H1 (cell line): ENCODE measurements around the gene LBP. TPM values are rescaled to one million over a fixed set of nuclear protein-coding genes. Genes with fewer than 3 reads are reported as not detected.

Experiments
- CTCF ChIA-PET: fragments of 300-600 bp; sonication (Branson Sonifier 250); formaldehyde crosslinking; loops from one replicate; lab custom pipeline; 2021; ENCODE audit not compliant: partially characterized antibody; lab: Charles Lee
- POLR2A ChIA-PET: fragments of 300-600 bp; sonication (Branson Sonifier 250); formaldehyde crosslinking; loops from one replicate; lab custom pipeline; 2021; ENCODE audit warnings: inconsistent platforms; ENCODE audit not compliant: partially characterized antibody; lab: Charles Lee
- DNase-seq, 2 experiments: peaks; one replicate each; pipeline versions ENCODE4 v3.0.0 to v3.0.0-alpha.2; 2010 to 2022; ENCODE audit warnings: low spot score in 2 of 2, low read depth in 1 of 2, mixed read lengths in 1 of 2
- FAIRE-seq: peaks from 2 replicates; lab custom pipeline; 2011; peaks lifted over from hg19 to GRCh38; lab: Jason Lieb, UNC
- H2AFZ ChIP-seq: 2 replicates; pipeline ENCODE4 v1.8.1; 2012; ENCODE audit warnings: low read length, inconsistent platforms
- H2AK5ac ChIP-seq: 2 replicates; pipeline ENCODE4 v1.6.1; 2013; ENCODE audit warnings: low read depth, low read length
- H2BK120ac ChIP-seq: replicated peaks from 2 replicates; pipeline ENCODE3; 2013; ENCODE audit warnings: low read depth, low read length, inconsistent platforms
- H2BK12ac ChIP-seq: 2 replicates; pipeline ENCODE4 v1.6.1; 2013; ENCODE audit warnings: low read depth, low read length
- H2BK15ac ChIP-seq: 2 replicates; pipeline ENCODE4 v1.6.1; 2013; ENCODE audit warnings: low read length
- H2BK20ac ChIP-seq: 2 replicates; pipeline ENCODE4 v1.6.1; 2013; ENCODE audit warnings: low read length
- H2BK5ac ChIP-seq: 2 replicates; pipeline ENCODE4 v1.6.1; 2013; ENCODE audit warnings: low read depth, low read length
- H3K14ac ChIP-seq: 2 replicates; pipeline ENCODE4 v1.6.1; 2013; ENCODE audit warnings: inconsistent platforms; ENCODE audit not compliant: insufficient read length
- H3K18ac ChIP-seq: 2 replicates; pipeline ENCODE4 v1.6.1; 2013; ENCODE audit warnings: low read length; ENCODE audit errors: extremely low read depth
- H3K23ac ChIP-seq: 2 replicates; pipeline ENCODE4 v1.6.1; 2013; ENCODE audit warnings: inconsistent platforms; ENCODE audit not compliant: insufficient read length
- H3K23me2 ChIP-seq: 2 replicates; pipeline ENCODE4 v1.6.1; 2013; ENCODE audit warnings: low read depth, low read length
- H3K27ac ChIP-seq: 2 replicates; pipeline ENCODE4 v1.6.1; 2011; ENCODE audit warnings: low read depth, low read length, inconsistent platforms
- H3K27me3 ChIP-seq, 4 experiments: replicated peaks in 1 of 4; 1 replicate in 1 of 4; 2 replicates in 3 of 4; pipeline versions ENCODE4 v1.6.1 to v1.8.1; 2011 to 2013; ENCODE audit warnings: low read length in 3 of 4, mild to moderate bottlenecking in 3 of 4, inconsistent platforms in 2 of 4, mixed read lengths in 2 of 4, moderate library complexity in 1 of 4; ENCODE audit not compliant: control insufficient read depth in 3 of 4, insufficient read depth in 3 of 4; ENCODE audit errors: extremely low read depth in 1 of 4
- H3K36me3 ChIP-seq, 4 experiments: 2 replicates each; pipeline versions ENCODE4 v1.6.1 to v1.8.1; 2011 to 2013; ENCODE audit warnings: mild to moderate bottlenecking in 4 of 4, low read length in 3 of 4, moderate library complexity in 2 of 4, control low read depth in 1 of 4, inconsistent platforms in 1 of 4; ENCODE audit not compliant: insufficient read depth in 4 of 4, control insufficient read depth in 2 of 4
- H3K4ac ChIP-seq: replicated peaks from 2 replicates; pipeline ENCODE3; 2013; ENCODE audit warnings: low read length, low read depth, mixed read lengths, inconsistent platforms; ENCODE audit not compliant: insufficient read length
- H3K4me1 ChIP-seq, 4 experiments: replicated peaks in 1 of 4; 1 replicate in 1 of 4; 2 replicates in 3 of 4; pipeline versions ENCODE4 v1.6.1 to v1.8.1; 2011 to 2013; ENCODE audit warnings: low read length in 3 of 4, inconsistent platforms in 2 of 4, mixed read lengths in 1 of 4; ENCODE audit not compliant: insufficient read depth in 4 of 4, control insufficient read depth in 3 of 4
- H3K4me2 ChIP-seq, 2 experiments: 2 replicates each; pipeline versions ENCODE4 v1.6.1 to v1.8.1; 2011 to 2013; ENCODE audit warnings: low read depth in 2 of 2, low read length in 2 of 2, control low read depth in 1 of 2, inconsistent platforms in 1 of 2, mild to moderate bottlenecking in 1 of 2; ENCODE audit not compliant: insufficient read depth in 1 of 2
- H3K4me3 ChIP-seq, 4 experiments: fragments of 200-600, 300-600 bp in 1 of 4; sonication (generic), shearing (Covaris generic), sonication (Bioruptor Twin) in 1 of 4; 2 replicates each; pipeline versions ENCODE4 v1.5.1 to v1.8.1; 2011 to 2016; ENCODE audit warnings: low read length in 4 of 4, low read depth in 3 of 4, control low read depth in 2 of 4, inconsistent platforms in 2 of 4, mild to moderate bottlenecking in 2 of 4, mixed read lengths in 1 of 4, moderate library complexity in 1 of 4; ENCODE audit not compliant: insufficient read depth in 2 of 4; ENCODE audit errors: extremely low read depth in 1 of 4
- H3K56ac ChIP-seq: replicated peaks from 2 replicates; pipeline ENCODE3; 2013; ENCODE audit warnings: low read depth, mild to moderate bottlenecking, mixed read lengths, low read length, inconsistent platforms; ENCODE audit not compliant: insufficient read length
- H3K79me1 ChIP-seq: 2 replicates; pipeline ENCODE4 v1.6.1; 2013; ENCODE audit warnings: low read depth, low read length, control low read depth
- H3K79me2 ChIP-seq, 2 experiments: 2 replicates each; pipeline versions ENCODE4 v1.6.1 to v1.8.1; 2012 to 2013; ENCODE audit warnings: low read length in 2 of 2, mild to moderate bottlenecking in 2 of 2, inconsistent platforms in 1 of 2; ENCODE audit not compliant: insufficient read depth in 2 of 2, control insufficient read depth in 1 of 2
- H3K9ac ChIP-seq, 4 experiments: replicated peaks in 1 of 4; 1 replicate in 1 of 4; 2 replicates in 3 of 4; pipeline versions ENCODE4 v1.6.1 to v1.8.1; 2011 to 2013; ENCODE audit warnings: low read depth in 3 of 4, low read length in 3 of 4, control low read depth in 2 of 4, mild to moderate bottlenecking in 2 of 4, moderate library complexity in 2 of 4, inconsistent platforms in 1 of 4; ENCODE audit errors: extremely low read depth in 1 of 4
- H3K9me3 ChIP-seq, 2 experiments: 2 replicates each; pipeline versions ENCODE4 v1.6.1 to v1.8.1; 2012 to 2013; ENCODE audit warnings: mild to moderate bottlenecking in 2 of 2, moderate library complexity in 2 of 2, control low read depth in 1 of 2, inconsistent platforms in 1 of 2, low read depth in 1 of 2, low read length in 1 of 2, mixed read lengths in 1 of 2; ENCODE audit not compliant: insufficient read depth in 2 of 2
- H4K20me1 ChIP-seq, 2 experiments: replicated peaks in 1 of 2; 2 replicates each; pipeline versions ENCODE3 to v1.8.1; 2011 to 2013; ENCODE audit warnings: inconsistent platforms in 2 of 2, low read length in 2 of 2, mild to moderate bottlenecking in 1 of 2; ENCODE audit not compliant: insufficient read depth in 2 of 2, control insufficient read depth in 1 of 2
- H4K5ac ChIP-seq: 2 replicates; pipeline ENCODE4 v1.6.1; 2013; ENCODE audit warnings: low read length, low read depth, mixed read lengths, inconsistent platforms; ENCODE audit not compliant: insufficient read length
- H4K8ac ChIP-seq: 2 replicates; pipeline ENCODE4 v1.8.0; 2013; ENCODE audit warnings: mild to moderate bottlenecking, moderate library complexity, low read length, inconsistent platforms; ENCODE audit not compliant: insufficient read depth; ENCODE audit errors: extremely low read depth
- H4K91ac ChIP-seq: replicated peaks from 2 replicates; pipeline ENCODE3; 2013; ENCODE audit warnings: low read length, mixed read lengths, inconsistent platforms; ENCODE audit not compliant: insufficient read length
- CTBP2 ChIP-seq: IDR thresholded peaks from 2 replicates; pipeline ENCODE4 v1.7.0; 2011; ENCODE audit warnings: borderline replicate concordance, mild to moderate bottlenecking, moderate library complexity, mixed read lengths, low read length; ENCODE audit not compliant: insufficient read depth, insufficient read length
- EP300 ChIP-seq, 2 experiments: IDR thresholded peaks; 1 replicate in 1 of 2; 2 replicates in 1 of 2; pipeline ENCODE4 v1.6.1; 2011 to 2012; ENCODE audit warnings: low read depth in 2 of 2, low read length in 2 of 2, mild to moderate bottlenecking in 2 of 2, borderline replicate concordance in 1 of 2, inconsistent platforms in 1 of 2, moderate library complexity in 1 of 2
- NRF1 ChIP-seq: IDR thresholded peaks from 2 replicates; pipeline ENCODE4 v1.6.1; 2011; ENCODE audit warnings: mild to moderate bottlenecking, low read depth, low read length, improper control_type of control experiment
- PHF8 ChIP-seq: fragments of 200-600 bp; sonication (generic); conservative IDR thresholded peaks from 2 replicates; pipeline ENCODE4 v1.7.1; 2012; ENCODE audit warnings: low read depth, mild to moderate bottlenecking, inconsistent platforms, low read length, moderate library complexity
- POLR2A ChIP-seq, 2 experiments: IDR thresholded peaks; 1 replicate in 1 of 2; 2 replicates in 1 of 2; pipeline ENCODE4 v1.6.1; 2011; ENCODE audit warnings: low read depth in 2 of 2, low read length in 2 of 2, mild to moderate bottlenecking in 2 of 2; ENCODE audit errors: control extremely low read depth in 1 of 2
- POLR2AphosphoS5 ChIP-seq: IDR thresholded peaks from 2 replicates; pipeline ENCODE4 v1.6.1; 2011; ENCODE audit warnings: low read depth, low read length
- RXRA ChIP-seq: IDR thresholded peaks from 2 replicates; pipeline ENCODE4 v1.6.1; 2011; ENCODE audit warnings: low read depth, mild to moderate bottlenecking, low read length, moderate library complexity; ENCODE audit not compliant: insufficient read depth
- SRF ChIP-seq: IDR thresholded peaks from 2 replicates; pipeline ENCODE4 v1.6.1; 2011; ENCODE audit warnings: mild to moderate bottlenecking, low read depth, low read length, moderate library complexity
- YY1 ChIP-seq: IDR thresholded peaks from 2 replicates; pipeline ENCODE4 v1.6.1; 2011; ENCODE audit warnings: low read depth, mild to moderate bottlenecking, low read length
- WGBS, 2 experiments: shearing (Covaris generic) in 1 of 2; methylation state at CpG; one replicate each; pipeline versions ENCODE4 v1.1.6 to v1.1.7; 2013 to 2015; ENCODE audit warnings: low lambda C conversion rate in 2 of 2, mixed read lengths in 2 of 2, inconsistent platforms in 1 of 2, low coverage in 1 of 2, missing lambda C conversion rate in 1 of 2; ENCODE audit not compliant: insufficient replicate concordance in 2 of 2, insufficient coverage in 1 of 2, insufficient read length in 1 of 2; ENCODE audit errors: extremely low coverage in 1 of 2, missing lambda C conversion rate in 1 of 2; 5-methylcytosine and 5-hydroxymethylcytosine counted together
- polyA plus RNA-seq, 7 experiments: library from polyadenylated mRNA; depleted of rRNA in 3 of 7; stranded (reverse) in 5 of 7; unstranded in 2 of 7; fragments of >200 nt in 5 of 7; fragments of 200-250 nt in 2 of 7; gene quantifications; 1 replicate in 5 of 7; 2 replicates in 1 of 7; 4 replicates in 1 of 7; pipeline versions ENCODE4 v1.2.1 to v1.2.3, GENCODE V29; 2011 to 2013; ENCODE audit warnings: missing spikeins in 2 of 7, mixed read lengths in 2 of 7
- total RNA-seq: library from RNA; stranded (reverse); fragmentation: NEBNext Ultra II Directional; extraction: Animal tissue kit (Norgen Biotek cat#: 25700); gene quantifications from 2 replicates; pipeline ENCODE4 v1.2.1, GENCODE V29; 2021
- TF ChIP-seq, protein P1 (sequence below), 3 experiments: IDR thresholded peaks; 1 replicate in 2 of 3; 2 replicates in 1 of 3; pipeline versions ENCODE4 v1.5.1 to v1.6.1; 2011; ENCODE audit warnings: low read length in 3 of 3, mild to moderate bottlenecking in 3 of 3, inconsistent platforms in 2 of 3, low read depth in 1 of 3, moderate library complexity in 1 of 3; ENCODE audit not compliant: insufficient read depth in 1 of 3; ENCODE audit errors: control extremely low read depth in 1 of 3

The LBP gene
- total and polyA plus RNA-seq, 2 of the 8 experiments (the other 6 are each of a cell fraction or from before 2014, with no cell fraction given), result 0.60 to 0.63 TPM

DNA sequence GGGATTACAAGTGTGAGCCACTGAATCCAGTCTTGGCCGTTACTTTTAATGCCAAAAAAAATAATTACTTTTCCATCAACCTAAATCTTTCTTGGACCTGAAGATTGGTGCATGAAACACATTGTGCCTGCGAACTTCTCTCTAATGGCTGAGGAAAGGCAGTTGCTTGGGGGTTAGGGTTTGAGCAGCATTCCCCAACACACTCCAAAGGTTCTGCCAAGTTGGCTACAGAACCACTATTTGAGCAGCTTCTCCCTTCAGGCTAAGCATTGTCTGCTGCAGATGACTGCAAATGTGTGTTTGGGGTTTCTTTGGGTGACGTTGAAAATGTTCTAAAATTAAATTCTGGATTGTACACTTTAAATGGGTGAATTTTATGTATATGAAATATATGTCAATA, 6.3 kb upstream of the LBP start:
- CTCF ChIA-PET, result interaction anchor here (0.8 to 9.6 kb wide), 13 partner anchors 15 to 391 kb away, joined by 3 to 390 read pairs (median 25); partner anchors contain the start of gene LBP
- Histone ChIP-seq H2BK5ac (no peak overlapping the region), H2BK120ac (peak overlapping the region; percentile 76), H3K9me3 (peaks cover 0 to 5% of the 10 kb centered on the region in 2 experiments; a peak in 2 of 4 replicates), H3K4ac (no peak overlapping the region), H4K8ac (no peak overlapping the region), H3K79me2 (no peaks in the 10 kb centered on the region), H3K79me1 (no peaks in the 10 kb centered on the region), H3K56ac (no peak overlapping the region), H4K20me1 (no peaks in the 10 kb centered on the region), H2AFZ (no peak overlapping the region), H2BK12ac (no peak overlapping the region), H3K36me3 (no peaks in the 10 kb centered on the region), H2BK20ac (0 out of 2 replicates have a peak overlapping the region, but pooled peaks have one; percentile 8), H3K4me3 (no peak overlapping the region), H2AK5ac (no peak overlapping the region), H3K27ac (no peak overlapping the region), H3K9ac (no peak overlapping the region), H3K4me2 (no peak overlapping the region), H4K5ac (no peak overlapping the region), H3K4me1 (peaks cover 10 to 24% (median 15%) of the 10 kb centered on the region in 4 experiments), H2BK15ac (no peak overlapping the region), H4K91ac (no peak overlapping the region), H3K27me3 (no peaks in the 10 kb centered on the region), H3K18ac (peak overlapping the region; percentile 51; the same call in 1 of the 2 replicates), H3K23ac (no peak overlapping the region), H3K23me2 (no peaks in the 10 kb centered on the region), H3K14ac (no peak overlapping the region)
- POLR2A ChIA-PET, result interaction anchor here (0.9 to 4.2 kb wide), 7 partner anchors 15 to 106 kb away, joined by 3 to 26 read pairs (median 8); partner anchors contain the start of gene SNHG17
- FAIRE-seq (no peak), DNase-seq (no peak)
- 89% methylated on average over 3 of the region's 3 CpGs; no CpG with 5 or more reads in 1 of the 2 experiments for WGBS, 2 experiments
- no peak for TF ChIP-seq POLR2A (IDR thresholded peaks at IDR 0.05; ENCODE audit: control extremely low read depth in 1 of 2, low read depth in 2 of 2, low read length in 2 of 2)
- TF ChIP-seq EP300 (IDR thresholded peaks at IDR 0.05; ENCODE audit: borderline replicate concordance in 1 of 2, low read depth in 2 of 2, low read length in 2 of 2), result no peak
- no peak for TF ChIP-seq NRF1
- no peak for TF ChIP-seq PHF8
- no peak for TF ChIP-seq SRF
- TF ChIP-seq YY1, result no peak
- TF ChIP-seq POLR2AphosphoS5, result no peak
- no peak for TF ChIP-seq RXRA
- TF ChIP-seq CTBP2, result no peak
- TF ChIP-seq, protein P1, sequence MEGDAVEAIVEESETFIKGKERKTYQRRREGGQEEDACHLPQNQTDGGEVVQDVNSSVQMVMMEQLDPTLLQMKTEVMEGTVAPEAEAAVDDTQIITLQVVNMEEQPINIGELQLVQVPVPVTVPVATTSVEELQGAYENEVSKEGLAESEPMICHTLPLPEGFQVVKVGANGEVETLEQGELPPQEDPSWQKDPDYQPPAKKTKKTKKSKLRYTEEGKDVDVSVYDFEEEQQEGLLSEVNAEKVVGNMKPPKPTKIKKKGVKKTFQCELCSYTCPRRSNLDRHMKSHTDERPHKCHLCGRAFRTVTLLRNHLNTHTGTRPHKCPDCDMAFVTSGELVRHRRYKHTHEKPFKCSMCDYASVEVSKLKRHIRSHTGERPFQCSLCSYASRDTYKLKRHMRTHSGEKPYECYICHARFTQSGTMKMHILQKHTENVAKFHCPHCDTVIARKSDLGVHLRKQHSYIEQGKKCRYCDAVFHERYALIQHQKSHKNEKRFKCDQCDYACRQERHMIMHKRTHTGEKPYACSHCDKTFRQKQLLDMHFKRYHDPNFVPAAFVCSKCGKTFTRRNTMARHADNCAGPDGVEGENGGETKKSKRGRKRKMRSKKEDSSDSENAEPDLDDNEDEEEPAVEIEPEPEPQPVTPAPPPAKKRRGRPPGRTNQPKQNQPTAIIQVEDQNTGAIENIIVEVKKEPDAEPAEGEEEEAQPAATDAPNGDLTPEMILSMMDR (IDR thresholded peaks at IDR 0.05; ENCODE audit: control extremely low read depth in 1 of 3, insufficient read depth in 1 of 3, low read depth in 1 of 3, low read length in 3 of 3), result no peak
